ENCODE measurements around the gene SETD2.
A peak's percentile ranks its signal among the peaks of the same experiment; 100 is the strongest.

Gene SETD2

GRCh38 chr3:46971742-46972141 is 192.2 kb downstream of the SETD2 start:
- Histone ChIP-seq H4K20me1 (ENCODE audit: insufficient read depth, low read length) (no peaks in the 10 kb centered on the region; the same call in 1 of the 2 replicates), H3K36me3 (ENCODE audit: insufficient read depth, low read length) (peaks cover 36% of the 10 kb centered on the region; the same call in 1 of the 2 replicates), H3K9me2 (ENCODE audit: low read depth, low read length) (no peaks in the 10 kb centered on the region), H2AFZ (ENCODE audit: low read length) (no peak overlapping the region), H3K4me2 (ENCODE audit: low read length) (peak overlapping the region; percentile 46; the same call in 1 of the 2 replicates), H3K79me2 (ENCODE audit: insufficient read depth, low read length) (peaks cover 92% of the 10 kb centered on the region), H3K9me3 (ENCODE audit: low read length) (no peaks in the 10 kb centered on the region), H3K27ac (ENCODE audit: low read depth, low read length, poor library complexity, severe bottlenecking) (peak overlapping the region; percentile 70), H3K4me3 (ENCODE audit: low read depth, low read length, poor library complexity, severe bottlenecking) (no peak overlapping the region), H3K27me3 (ENCODE audit: insufficient read depth, low read length) (no peaks in the 10 kb centered on the region), H3F3A (ENCODE audit: insufficient read depth, low read length) (no peaks in the 10 kb centered on the region; the same call in 1 of the 2 replicates), H3K4me1 (ENCODE audit: insufficient read depth, low read length, severe bottlenecking) (peaks cover 83% of the 10 kb centered on the region), H3K9ac (ENCODE audit: low read length) (no peak overlapping the region; the same call in 1 of the 2 replicates)
- no peak for TF ChIP-seq CTCF (IDR thresholded peaks at IDR 0.05; ENCODE audit: low read length)
- no peak for TF ChIP-seq EZH2 (IDR thresholded peaks at IDR 0.05; ENCODE audit: borderline replicate concordance, low read length)

- TF ChIP-seq EZH2 (IDR thresholded peaks at IDR 0.05; ENCODE audit: borderline replicate concordance, low read length): no peak
- TF ChIP-seq CTCF (IDR thresholded peaks at IDR 0.05; ENCODE audit: low read length): no peak
- Histone ChIP-seq H3K36me3 (ENCODE audit: insufficient read depth, low read length) (peaks cover 36% of the 10 kb centered on the region; the same call in 1 of the 2 replicates), H3K9me3 (ENCODE audit: low read length) (no peaks in the 10 kb centered on the region), H3K4me1 (ENCODE audit: insufficient read depth, low read length, severe bottlenecking) (peaks cover 89% of the 10 kb centered on the region), H2AFZ (ENCODE audit: low read length) (no peak overlapping the region), H3F3A (ENCODE audit: insufficient read depth, low read length) (no peaks in the 10 kb centered on the region; the same call in 1 of the 2 replicates), H3K4me3 (ENCODE audit: low read depth, low read length, poor library complexity, severe bottlenecking) (no peak overlapping the region), H4K20me1 (ENCODE audit: insufficient read depth, low read length) (no peaks in the 10 kb centered on the region; the same call in 1 of the 2 replicates), H3K4me2 (ENCODE audit: low read length) (peak overlapping the region; percentile 46; the same call in 1 of the 2 replicates), H3K27ac (ENCODE audit: low read depth, low read length, poor library complexity, severe bottlenecking) (peak overlapping the region; percentile 70), H3K79me2 (ENCODE audit: insufficient read depth, low read length) (peaks cover 98% of the 10 kb centered on the region), H3K9ac (ENCODE audit: low read length) (no peak overlapping the region; the same call in 1 of the 2 replicates), H3K9me2 (ENCODE audit: low read depth, low read length) (no peaks in the 10 kb centered on the region), H3K27me3 (ENCODE audit: insufficient read depth, low read length) (no peaks in the 10 kb centered on the region)
These were observed 192.8 kb downstream of the SETD2 start for GRCh38 chr3:46971151-46971550.

- Histone ChIP-seq H3K27me3 (ENCODE audit: insufficient read depth, low read length) (no peaks in the 10 kb centered on the region), H3K9me2 (ENCODE audit: low read depth, low read length) (no peaks in the 10 kb centered on the region), H3K4me2 (ENCODE audit: low read length) (peak overlapping the region; percentile 46; the same call in 1 of the 2 replicates), H3K4me1 (ENCODE audit: insufficient read depth, low read length, severe bottlenecking) (peaks cover 95% of the 10 kb centered on the region), H4K20me1 (ENCODE audit: insufficient read depth, low read length) (no peaks in the 10 kb centered on the region; the same call in 1 of the 2 replicates), H3K27ac (ENCODE audit: low read depth, low read length, poor library complexity, severe bottlenecking) (peak overlapping the region; percentile 70), H3K36me3 (ENCODE audit: insufficient read depth, low read length) (peaks cover 40% of the 10 kb centered on the region; the same call in 1 of the 2 replicates), H3K4me3 (ENCODE audit: low read depth, low read length, poor library complexity, severe bottlenecking) (no peak overlapping the region), H3K9ac (ENCODE audit: low read length) (no peak overlapping the region), H2AFZ (ENCODE audit: low read length) (no peak overlapping the region), H3F3A (ENCODE audit: insufficient read depth, low read length) (no peaks in the 10 kb centered on the region; the same call in 1 of the 2 replicates), H3K9me3 (ENCODE audit: low read length) (no peaks in the 10 kb centered on the region), H3K79me2 (ENCODE audit: insufficient read depth, low read length) (peaks cover 98% of the 10 kb centered on the region)
- TF ChIP-seq EZH2 (IDR thresholded peaks at IDR 0.05; ENCODE audit: borderline replicate concordance, low read length) (no peak), CTCF (IDR thresholded peaks at IDR 0.05; ENCODE audit: low read length) (no peak)
These were observed 193.4 kb downstream of the SETD2 start for GRCh38 chr3:46970391-46971091.

All from OCI-LY1 (cell line).